Neural cell (in vitro differentiated cells): ENCODE data around the gene TMEM119.

Source experiments
- CTCF ChIP-seq: fragments of 450-650 bp; IDR thresholded peaks from 2 replicates; pipeline ENCODE4 v1.5.1; 2014; ENCODE audit warnings: antibody characterized with exemption, mild to moderate bottlenecking, moderate library complexity; ENCODE audit not compliant: poor library complexity, severe bottlenecking
- EZH2 ChIP-seq: fragments of 200-600, 300-800 bp; shearing (Covaris generic), sonication (generic); IDR thresholded peaks from 2 replicates; pipeline ENCODE4 v1.6.1; 2014; ENCODE audit warnings: antibody characterized with exemption, low read length, borderline replicate concordance, mild to moderate bottlenecking; ENCODE audit not compliant: insufficient read depth, poor library complexity, severe bottlenecking
- REST ChIP-seq: IDR thresholded peaks from 2 replicates; pipeline ENCODE4 v1.6.1; 2012; ENCODE audit warnings: borderline replicate concordance
- TAF1 ChIP-seq: IDR thresholded peaks from 2 replicates; pipeline ENCODE4 v1.6.1; 2012; ENCODE audit warnings: low read depth

DNA sequence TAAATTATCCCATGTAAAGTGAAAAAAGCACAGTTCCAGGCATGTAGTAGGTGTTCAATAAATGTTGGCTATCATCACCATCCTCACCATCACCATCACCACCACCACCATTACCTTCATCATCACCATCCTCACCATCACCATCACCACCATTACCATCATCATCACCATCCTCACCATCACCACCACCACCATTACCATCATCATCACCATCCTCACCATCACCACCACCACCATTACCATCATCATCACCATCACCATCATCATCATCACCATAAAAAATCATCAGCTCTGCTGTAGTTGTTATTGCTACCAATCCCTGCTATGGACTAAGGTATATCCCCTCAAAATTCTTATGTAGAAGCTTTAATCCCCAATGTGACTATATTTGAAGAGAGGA, 20.4 kb downstream of the TMEM119 start:
- TF ChIP-seq TAF1 (no peak), EZH2 (no peak), CTCF (no peak), REST (no peak)
